Retinal pigment epithelial cell (primary cell): ENCODE results near the gene RGS7.
A peak's percentile ranks its signal among the peaks of the same experiment; 100 is the strongest.

Source experiments
- DNase-seq: peaks from one replicate; pipeline ENCODE4 v3.0.0-alpha.2; 2010; ENCODE audit warnings: low read depth
- H3K4me3 ChIP-seq: 2 replicates; pipeline ENCODE4 v1.5.1; 2011; ENCODE audit warnings: mild to moderate bottlenecking, low read length, control low read depth, moderate library complexity
- TF ChIP-seq, protein P1 (sequence below): conservative IDR thresholded peaks from 2 replicates; pipeline ENCODE4 v1.5.1; 2011; ENCODE audit warnings: low read depth, low read length, control low read depth, inconsistent platforms

Gene RGS7

DNA sequence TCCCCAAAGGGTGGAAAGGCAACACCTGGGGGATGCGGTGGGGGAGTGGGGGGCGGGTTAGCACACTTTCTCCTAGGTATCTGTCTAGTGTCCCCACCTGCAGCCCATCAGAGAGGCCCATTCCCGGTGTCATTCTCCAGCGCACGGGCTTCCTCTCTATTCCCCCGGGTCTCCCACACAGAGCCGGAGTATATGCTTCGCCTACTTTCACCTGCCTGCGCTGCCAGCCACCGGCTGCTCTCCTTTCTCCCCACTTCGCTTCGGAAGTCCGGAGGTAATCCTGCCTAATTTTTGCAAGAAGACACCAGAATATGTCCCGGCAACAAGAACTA lies 852 bp downstream of the RGS7 start:
- H3K4me3 ChIP-seq, result peak overlapping the region; percentile 62
- DNase-seq, result no peak

DNA sequence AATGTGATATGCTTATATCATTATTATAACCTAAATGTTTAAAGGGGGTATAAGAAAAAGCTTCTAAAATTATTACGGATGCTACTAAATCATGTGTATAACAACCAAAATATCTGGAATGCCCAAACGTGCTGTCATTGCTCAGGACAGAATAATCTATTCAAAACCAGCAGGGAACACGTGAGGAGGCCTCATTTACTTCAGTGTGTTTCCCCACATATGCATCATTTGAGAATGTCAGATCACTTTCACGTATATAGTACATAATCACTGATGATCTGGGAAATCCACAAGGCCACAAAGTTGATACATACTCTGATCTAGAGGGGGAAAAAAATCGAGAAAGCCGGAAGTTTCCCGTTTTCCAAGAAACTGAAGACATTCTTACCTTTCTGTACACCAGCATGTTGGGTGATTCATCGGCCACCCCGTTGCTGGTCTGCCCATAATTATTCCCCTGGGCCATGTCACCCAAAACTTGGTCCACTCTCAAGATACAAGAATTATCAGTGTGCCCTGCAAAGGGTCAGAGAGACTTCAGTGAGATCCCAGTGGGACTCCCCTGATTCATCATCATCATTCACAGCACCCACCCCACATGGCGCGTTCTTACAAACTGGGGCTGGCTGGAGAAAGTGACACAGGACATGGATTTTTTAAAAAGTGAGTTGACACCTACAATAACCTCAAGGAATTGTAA lies 1.5 kb downstream of the RGS7 start:
- no peak for DNase-seq
- H3K4me3 ChIP-seq, result no peak overlapping the region
- TF ChIP-seq, protein P1, sequence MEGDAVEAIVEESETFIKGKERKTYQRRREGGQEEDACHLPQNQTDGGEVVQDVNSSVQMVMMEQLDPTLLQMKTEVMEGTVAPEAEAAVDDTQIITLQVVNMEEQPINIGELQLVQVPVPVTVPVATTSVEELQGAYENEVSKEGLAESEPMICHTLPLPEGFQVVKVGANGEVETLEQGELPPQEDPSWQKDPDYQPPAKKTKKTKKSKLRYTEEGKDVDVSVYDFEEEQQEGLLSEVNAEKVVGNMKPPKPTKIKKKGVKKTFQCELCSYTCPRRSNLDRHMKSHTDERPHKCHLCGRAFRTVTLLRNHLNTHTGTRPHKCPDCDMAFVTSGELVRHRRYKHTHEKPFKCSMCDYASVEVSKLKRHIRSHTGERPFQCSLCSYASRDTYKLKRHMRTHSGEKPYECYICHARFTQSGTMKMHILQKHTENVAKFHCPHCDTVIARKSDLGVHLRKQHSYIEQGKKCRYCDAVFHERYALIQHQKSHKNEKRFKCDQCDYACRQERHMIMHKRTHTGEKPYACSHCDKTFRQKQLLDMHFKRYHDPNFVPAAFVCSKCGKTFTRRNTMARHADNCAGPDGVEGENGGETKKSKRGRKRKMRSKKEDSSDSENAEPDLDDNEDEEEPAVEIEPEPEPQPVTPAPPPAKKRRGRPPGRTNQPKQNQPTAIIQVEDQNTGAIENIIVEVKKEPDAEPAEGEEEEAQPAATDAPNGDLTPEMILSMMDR, result no peak

More for the DNA sequence above, 852 bp downstream of the RGS7 start:
- TF ChIP-seq, protein P1, result no peak

DNA sequence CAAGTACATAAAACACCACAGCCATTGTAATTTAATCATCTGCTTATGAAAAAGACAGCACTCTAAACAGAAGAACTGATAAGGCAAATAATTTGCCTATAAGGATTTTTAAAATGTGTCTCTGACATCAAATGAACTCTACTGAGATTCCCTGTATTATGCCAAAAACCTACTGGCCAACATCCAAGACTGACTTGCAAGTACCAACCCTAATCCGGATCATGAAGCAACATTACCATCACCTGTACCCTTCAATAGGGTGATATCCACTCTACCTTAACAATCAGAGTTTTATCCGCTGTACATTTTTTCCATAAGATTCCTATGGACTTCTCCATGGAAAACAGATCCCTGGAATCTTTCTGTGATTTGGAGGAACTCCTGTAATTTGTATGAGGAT lies 4.6 kb downstream of the RGS7 start:
- TF ChIP-seq, protein P1, result no peak
- DNase-seq, result no peak
- no peak overlapping the region for H3K4me3 ChIP-seq

DNA sequence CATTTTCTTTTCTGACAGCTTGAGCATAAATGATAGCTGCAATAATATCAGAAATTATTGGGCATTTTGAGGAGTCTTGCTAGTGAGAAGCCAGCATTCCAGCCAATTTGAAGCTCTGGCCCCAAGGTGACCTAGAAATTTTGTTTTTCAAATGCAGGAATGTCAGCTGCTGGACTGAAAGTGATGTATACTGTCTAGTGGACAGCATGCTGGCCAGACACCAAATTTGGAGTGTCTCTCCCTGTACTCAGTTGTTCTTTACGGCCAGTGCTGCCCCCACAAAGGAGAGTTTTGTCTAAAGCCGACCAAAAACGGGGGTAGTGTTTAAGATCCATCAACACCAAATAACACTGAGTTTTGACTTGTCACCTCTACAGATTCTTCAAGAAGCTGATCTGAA lies 5.2 kb downstream of the RGS7 start:
- H3K4me3 ChIP-seq, result no peak overlapping the region
- TF ChIP-seq, protein P1, result no peak
- no peak for DNase-seq

DNA sequence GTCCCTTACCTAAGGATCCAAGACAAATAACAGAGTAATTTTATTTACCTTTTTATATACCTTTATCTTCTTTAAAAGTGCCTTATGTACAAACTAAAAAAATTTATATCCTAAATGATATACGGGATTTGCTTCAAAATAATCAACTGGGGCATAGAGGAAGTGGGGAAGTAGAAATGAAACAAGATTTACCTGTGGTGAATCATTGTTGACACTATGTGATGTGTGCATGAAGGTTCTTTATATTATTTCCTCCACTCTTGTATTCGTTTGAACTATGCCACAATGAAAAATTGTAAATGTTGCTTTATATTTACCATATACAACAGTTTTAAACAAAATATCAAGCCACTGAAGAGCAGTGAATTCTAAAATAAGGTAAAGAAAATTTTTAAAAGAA lies 13.0 kb downstream of the RGS7 start:
- no peak overlapping the region for H3K4me3 ChIP-seq
- TF ChIP-seq, protein P1, result no peak
- DNase-seq, result no peak

DNA sequence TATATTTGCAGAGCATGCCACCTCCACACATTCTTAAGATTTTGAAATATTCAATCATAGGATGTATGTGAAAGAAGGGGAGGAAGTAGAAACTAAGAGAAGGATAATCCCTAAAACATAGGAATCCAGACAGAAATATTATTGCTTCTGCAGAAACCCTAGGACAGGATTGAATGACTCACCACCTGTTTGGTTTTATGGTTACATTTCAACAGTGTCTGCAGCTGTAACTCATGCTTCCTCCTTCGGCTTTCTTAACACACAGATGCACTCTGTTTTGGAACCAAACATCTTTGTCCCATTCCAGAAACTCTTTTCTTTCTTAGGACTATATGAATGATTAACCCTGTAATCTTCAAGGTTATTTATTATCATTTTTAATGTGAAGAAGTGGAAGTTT lies 20.7 kb downstream of the RGS7 start:
- TF ChIP-seq, protein P1, result no peak
- H3K4me3 ChIP-seq, result no peak overlapping the region
- no peak for DNase-seq

DNA sequence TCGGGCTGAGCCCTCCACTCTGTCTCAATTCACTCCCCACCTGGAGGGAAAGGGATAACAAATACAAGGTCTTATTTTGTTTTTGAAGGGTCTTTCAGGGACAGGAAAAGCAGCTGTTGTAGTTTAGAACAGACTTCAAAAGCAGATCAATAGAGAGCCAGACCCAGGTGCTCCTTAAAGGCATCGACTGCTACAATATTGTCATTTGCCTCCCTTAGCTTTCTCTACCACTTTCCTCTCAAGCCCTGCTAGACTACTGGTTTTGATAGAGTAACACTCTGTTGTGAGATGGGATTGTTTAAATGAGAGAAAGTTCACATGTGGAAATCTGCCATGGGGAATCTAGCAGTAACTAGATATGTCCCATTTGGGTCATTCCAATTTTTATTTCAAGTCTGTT lies 24.0 kb downstream of the RGS7 start:
- TF ChIP-seq, protein P1, result no peak
- no peak overlapping the region for H3K4me3 ChIP-seq
- no peak for DNase-seq
